Spinal cord (tissue), 10 donors: ENCODE data around the gene IFRD1. TPM values are rescaled to one million over a fixed set of nuclear protein-coding genes. Genes with fewer than 3 reads are reported as not detected.

Source experiments
- DNase-seq, 6 donors: peaks; one replicate each; pipeline versions ENCODE4 v3.0.0 to v3.0.0-alpha.2; 2013 to 2015; ENCODE audit warnings: low spot score in 6 of 6, low read depth in 4 of 6
- H3K27ac ChIP-seq: one replicate; pipeline ENCODE4 v1.5.1; 2013; ENCODE audit warnings: low read depth, low read length, control low read depth
- H3K27me3 ChIP-seq: one replicate; pipeline ENCODE4 v1.6.1; 2013; ENCODE audit warnings: low read length; ENCODE audit not compliant: control insufficient read depth, insufficient read depth
- H3K36me3 ChIP-seq: one replicate; pipeline ENCODE4 v1.6.1; 2013; ENCODE audit warnings: low read length; ENCODE audit not compliant: control insufficient read depth, insufficient read depth
- H3K4me1 ChIP-seq: one replicate; pipeline ENCODE4 v1.6.1; 2013; ENCODE audit warnings: low read length; ENCODE audit not compliant: control insufficient read depth, insufficient read depth
- H3K4me3 ChIP-seq: one replicate; pipeline ENCODE4 v1.5.1; 2013; ENCODE audit warnings: low read depth, low read length, control low read depth
- H3K9me3 ChIP-seq: one replicate; pipeline ENCODE4 v1.6.1; 2013; ENCODE audit warnings: low read length; ENCODE audit not compliant: control insufficient read depth, insufficient read depth
- WGBS: methylation state at CpG from one replicate; pipeline ENCODE4 v1.1.5; 2013; ENCODE audit warnings: missing lambda C conversion rate; ENCODE audit not compliant: insufficient coverage; 5-methylcytosine and 5-hydroxymethylcytosine counted together
- long read RNA-seq, 4 donors: transcript quantifications; one replicate each; lab custom pipeline, GENCODE V29; 2026
- polyA plus RNA-seq, 2 donors: library from polyadenylated mRNA; unstranded; fragments of 120-200 nt; gene quantifications; one replicate each; pipeline ENCODE4 v1.2.1, GENCODE V29; 2013; ENCODE audit not compliant: insufficient read length in 2 of 2
- total RNA-seq, 2 donors: library from RNA; depleted of rRNA in 1 of 2; stranded (reverse); fragments of 120-200 nt in 1 of 2; fragments of >200 nt in 1 of 2; gene quantifications; one replicate each; pipeline versions ENCODE4 v1.2.3 to v1.2.4, GENCODE V29; 2013 to 2014
- donor health status: healthy.

IFRD1 gene
- 10 to 100 TPM; 38.1 to 60.3 TPM for total RNA-seq
- polyA plus RNA-seq = 10 to 100 TPM; 46.2 to 61.0 TPM
- long read RNA-seq, donor 1, transcript IFRD1-202 (12 exons, 2,290 nt) = major isoform, 11 of 63 reads
- long read RNA-seq, donor 1, partial matches to known transcripts = 48 of 63 reads
- long read RNA-seq, donor 1, other reads (novel, unspliced or antisense) = 0 of 63 reads
- long read RNA-seq, donor 2, transcript IFRD1-202 (12 exons, 2,290 nt) = major isoform, 9 of 11 reads
- long read RNA-seq, donor 2, partial matches to known transcripts = 0 of 11 reads
- long read RNA-seq, donor 2, other reads (novel, unspliced or antisense) = 0 of 11 reads
- long read RNA-seq, donor 3, transcript IFRD1-202 (12 exons, 2,290 nt) = major isoform, 15 of 15 reads
- long read RNA-seq, donor 3, partial matches to known transcripts = 0 of 15 reads
- long read RNA-seq, donor 3, other reads (novel, unspliced or antisense) = 0 of 15 reads
- long read RNA-seq, donor 4, transcript IFRD1-202 (12 exons, 2,290 nt) = major isoform, 11 of 32 reads
- long read RNA-seq, donor 4, partial matches to known transcripts = 20 of 32 reads
- long read RNA-seq, donor 4, other reads (novel, unspliced or antisense) = 0 of 32 reads

- under 1% methylated on average over 73 of the region's 73 CpGs for WGBS
- Histone ChIP-seq H3K27ac (peak within 1 kb of the TSS; percentile 99), H3K36me3 (no peaks in the 10 kb centered on the region), H3K27me3 (no peaks in the 10 kb centered on the region), H3K9me3 (no peaks in the 10 kb centered on the region), H3K4me3 (peak within 1 kb of the TSS; percentile 100), H3K4me1 (peaks cover 12% of the 10 kb centered on the region)
- DNase-seq = peak; percentile 95 to 100 (median 98)
Measured at GRCh38 chr7:112449902-112450806, at the start of gene IFRD1. Gene IFRD1, plus strand, starts transcription at chr7:112450460. Its CDS starts 229 bp downstream, at chr7:112450689.

- Histone ChIP-seq H3K4me1 (no peaks in the 10 kb centered on the region), H3K27me3 (no peaks in the 10 kb centered on the region), H3K36me3 (no peaks in the 10 kb centered on the region), H3K9me3 (no peaks in the 10 kb centered on the region), H3K27ac (no peak overlapping the region), H3K4me3 (no peak overlapping the region)
- DNase-seq = no peak
Measured at GRCh38 chr7:112404321-112404720, 45.9 kb upstream of the IFRD1 start.

DNA sequence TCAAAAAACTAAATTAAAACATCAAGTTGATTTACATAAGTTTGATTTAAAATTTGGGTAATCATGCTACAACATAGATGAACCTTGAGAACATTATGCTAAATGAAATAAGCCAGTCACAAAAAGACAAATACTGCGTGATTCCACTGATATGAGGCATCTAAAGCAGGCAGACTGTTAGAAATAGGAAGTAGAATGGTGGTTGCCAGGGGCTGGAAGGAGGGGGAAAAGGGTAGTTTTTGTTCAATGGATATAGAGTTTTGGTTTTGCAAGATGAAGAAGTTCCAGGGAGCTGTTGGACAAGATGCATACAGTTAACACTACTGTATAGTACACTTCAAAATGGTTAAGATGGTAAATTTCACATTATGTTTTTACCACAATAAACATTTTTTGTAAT lies 45.0 kb upstream of the IFRD1 start:
- Histone ChIP-seq H3K36me3 (no peaks in the 10 kb centered on the region), H3K4me1 (no peaks in the 10 kb centered on the region), H3K9me3 (no peaks in the 10 kb centered on the region), H3K27ac (no peak overlapping the region), H3K4me3 (no peak overlapping the region), H3K27me3 (no peaks in the 10 kb centered on the region)
- no CpG with 5 or more reads among the region's 1 CpG for WGBS
- DNase-seq = no peak

DNA sequence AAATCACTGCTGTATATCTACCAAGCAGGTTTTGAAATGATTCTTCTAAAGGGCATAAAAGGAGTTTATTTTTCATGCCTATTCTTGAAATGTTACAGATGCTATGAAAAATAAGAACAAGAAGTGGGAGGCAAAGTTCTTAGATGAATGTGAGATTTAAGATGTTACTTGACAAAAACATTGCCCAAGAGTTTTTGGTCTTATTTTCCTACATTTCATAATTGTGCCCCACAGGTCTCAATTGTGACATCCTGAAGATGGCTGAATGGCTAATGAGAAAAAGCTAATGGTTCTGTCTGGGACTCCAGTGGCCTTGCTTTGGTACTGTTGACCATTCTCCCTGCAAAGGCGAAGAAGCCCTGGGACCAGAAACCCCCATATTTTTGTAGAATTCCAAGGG lies 43.0 kb upstream of the IFRD1 start:
- Histone ChIP-seq H3K9me3 (no peaks in the 10 kb centered on the region), H3K27me3 (no peaks in the 10 kb centered on the region), H3K4me3 (no peak overlapping the region), H3K36me3 (no peaks in the 10 kb centered on the region), H3K27ac (no peak overlapping the region), H3K4me1 (no peaks in the 10 kb centered on the region)
- DNase-seq = no peak
- WGBS = no CpG with 5 or more reads among the region's 1 CpG

DNA sequence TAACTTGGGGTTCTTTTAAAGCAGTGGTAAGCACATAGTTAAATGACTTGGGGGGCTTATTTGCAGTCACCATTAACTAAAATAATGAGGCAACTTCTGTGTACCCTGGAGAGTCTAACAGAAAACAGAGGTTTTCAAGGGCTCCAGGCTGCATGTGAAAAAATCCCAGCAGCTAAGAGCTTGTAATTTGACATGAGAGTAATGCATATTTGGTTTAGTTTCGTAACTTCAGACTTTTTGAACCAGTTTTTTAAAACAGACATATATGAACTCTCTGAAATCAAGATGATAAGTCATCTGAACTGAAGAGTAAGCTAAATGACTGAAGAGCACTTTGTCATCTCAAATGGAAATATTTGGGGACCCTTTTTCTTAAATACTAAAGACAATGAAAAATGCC lies 40.2 kb upstream of the IFRD1 start:
- Histone ChIP-seq H3K36me3 (no peaks in the 10 kb centered on the region), H3K27me3 (no peaks in the 10 kb centered on the region), H3K9me3 (no peaks in the 10 kb centered on the region), H3K27ac (no peak overlapping the region), H3K4me1 (no peaks in the 10 kb centered on the region), H3K4me3 (no peak overlapping the region)
- no peak for DNase-seq
- no CpG with 5 or more reads among the region's 1 CpG for WGBS

GRCh38 chr7:112411186-112411795 lies 39.0 kb upstream of the IFRD1 start:
- DNase-seq = peak in 2 of 6 donors; percentile 69 to 81
- Histone ChIP-seq H3K4me3 (no peak overlapping the region), H3K27me3 (no peaks in the 10 kb centered on the region)

GRCh38 chr7:112414855-112415490 lies 35.3 kb upstream of the IFRD1 start:
- Histone ChIP-seq H3K9me3 (no peaks in the 10 kb centered on the region), H3K27ac (no peak overlapping the region), H3K4me3 (no peak overlapping the region), H3K4me1 (no peaks in the 10 kb centered on the region), H3K27me3 (no peaks in the 10 kb centered on the region), H3K36me3 (no peaks in the 10 kb centered on the region)
- peak in 2 of 6 donors; percentile 56 to 75 for DNase-seq
- 12% methylated on average over 2 of the region's 3 CpGs for whole genome bisulfite sequencing

More at GRCh38 chr7:112411186-112411795, 39.0 kb upstream of the IFRD1 start:
- Histone ChIP-seq H3K36me3 (no peaks in the 10 kb centered on the region), H3K27ac (no peak overlapping the region), H3K4me1 (no peaks in the 10 kb centered on the region), H3K9me3 (no peaks in the 10 kb centered on the region)
- 58% methylated on average over 4 of the region's 7 CpGs for WGBS

- no peak overlapping the region for H3K27ac ChIP-seq
- DNase-seq = no peak
- H3K36me3 ChIP-seq = no peaks in the 10 kb centered on the region
- 70% methylated on average over 3 of the region's 4 CpGs for WGBS
- H3K9me3 ChIP-seq = no peaks in the 10 kb centered on the region
- no peaks in the 10 kb centered on the region for H3K27me3 ChIP-seq
- H3K4me1 ChIP-seq = peaks cover 3% of the 10 kb centered on the region
- no peak overlapping the region for H3K4me3 ChIP-seq
Measured at GRCh38 chr7:112416127-112416526, 34.1 kb upstream of the IFRD1 start.
